ENCODE results near the gene FANCC. TPM values are rescaled to one million over a fixed set of nuclear protein-coding genes. Genes with fewer than 3 reads are reported as not detected.
A peak's percentile ranks its signal among the peaks of the same experiment; 100 is the strongest.

Gene FANCC
- total and polyA plus RNA-seq, 10 donors, result 0.89 to 9.7 (median 6.6) TPM

- H3K4me3 ChIP-seq, result no peak overlapping the region
- H3K27ac ChIP-seq, result no peak overlapping the region
- DNase-seq, result no peak
- intact Hi-C loops (cut with DNase I; ENCODE audit: low total_unique reads), result no loop called here
- WGBS, 5 donors, result 91 to 95% (median 93%) methylated on average over 12 to 14 of the region's 14 CpGs
- H3K4me1 ChIP-seq, result peaks cover 0 to 21% (median 0%) of the 10 kb centered on the region in 6 donors
- H3K36me3 ChIP-seq, result peaks cover 0 to 66% (median 10%) of the 10 kb centered on the region in 6 donors
- TF ChIP-seq CTCF (IDR thresholded peaks at IDR 0.05 in 8 of 11, conservative IDR thresholded peaks at IDR 0.05 in 3 of 11) (no peak), POLR2AphosphoS5 (IDR thresholded peaks at IDR 0.05) (peak in 2 of 3 donors; percentile 15 to 51), POLR2A (IDR thresholded peaks at IDR 0.05) (no peak)
- no peaks in the 10 kb centered on the region for H3K27me3 ChIP-seq (replicated peaks in 1 of 7)
- H3K9me3 ChIP-seq, result no peaks in the 10 kb centered on the region
These were observed 206.5 kb downstream of the FANCC start for GRCh38 chr9:95110921-95111525.

DNA sequence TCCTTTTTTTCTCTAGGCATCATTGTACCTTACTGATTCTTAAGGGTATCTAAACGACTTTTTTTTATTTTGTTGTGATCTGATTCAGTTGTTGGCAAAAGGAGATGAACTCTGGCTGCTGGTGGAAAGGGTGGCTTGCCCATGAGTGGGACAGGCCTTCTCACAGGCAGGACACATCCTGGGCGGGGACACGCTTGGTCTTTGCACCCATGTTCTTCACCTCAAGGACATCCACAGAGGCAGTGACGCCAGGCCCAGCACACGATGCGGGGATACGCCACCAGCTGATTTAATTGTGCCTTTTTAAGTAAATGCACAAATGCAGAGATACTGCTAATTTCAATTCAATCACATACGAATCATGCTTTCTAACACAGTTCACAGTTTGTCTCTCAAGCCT lies 208.1 kb downstream of the FANCC start:
- Histone ChIP-seq H3K27me3 (replicated peaks in 1 of 7) (no peaks in the 10 kb centered on the region), H3K4me1 (peaks cover 0 to 21% (median 0%) of the 10 kb centered on the region in 6 donors), H3K27ac (peak overlapping the region in 2 of 8 donors; percentile 21 to 62), H3K36me3 (peaks cover 0 to 72% (median 10%) of the 10 kb centered on the region in 6 donors), H3K4me3 (no peak overlapping the region), H3K9me3 (no peaks in the 10 kb centered on the region)
- 81 to 88% (median 83%) methylated on average over 8 of the region's 8 CpGs for WGBS, 5 donors
- TF ChIP-seq CTCF (IDR thresholded peaks at IDR 0.05 in 8 of 11, conservative IDR thresholded peaks at IDR 0.05 in 3 of 11), result no peak
- TF ChIP-seq POLR2AphosphoS5 (IDR thresholded peaks at IDR 0.05), result no peak
- TF ChIP-seq POLR2A (IDR thresholded peaks at IDR 0.05), result no peak
- intact Hi-C loops (cut with DNase I; ENCODE audit: low total_unique reads), result no loop called here
- no peak for DNase-seq

DNA sequence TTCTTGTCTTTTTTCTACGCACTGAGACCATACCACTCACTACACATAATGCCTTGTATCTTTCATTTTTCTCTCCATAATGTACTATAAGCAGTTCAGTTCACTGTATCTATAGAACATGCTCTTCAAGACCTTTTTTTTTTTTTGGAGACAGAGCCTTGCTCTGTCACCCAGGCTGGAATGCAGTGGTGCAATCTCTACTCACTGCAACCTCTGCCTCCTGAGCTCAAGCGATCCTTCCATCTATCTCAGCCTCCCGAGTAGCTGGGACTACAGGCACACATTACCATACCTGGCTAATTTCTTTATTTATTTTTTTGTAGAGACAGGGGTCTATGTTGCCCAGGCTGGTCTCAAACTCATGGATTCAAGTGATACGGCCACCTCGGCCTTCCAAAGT lies 208.7 kb downstream of the FANCC start:
- DNase-seq, result no peak
- peak overlapping the region in 4 of 8 donors; percentile 3 to 62 (median 44) for H3K27ac ChIP-seq
- intact Hi-C loops (cut with DNase I; ENCODE audit: low total_unique reads), result no loop called here
- H3K9me3 ChIP-seq, result no peaks in the 10 kb centered on the region
- H3K4me3 ChIP-seq, result no peak overlapping the region
- H3K27me3 ChIP-seq (replicated peaks in 1 of 7), result no peaks in the 10 kb centered on the region
- H3K36me3 ChIP-seq, result peaks cover 0 to 68% (median 10%) of the 10 kb centered on the region in 6 donors
- no peak for TF ChIP-seq CTCF (IDR thresholded peaks at IDR 0.05 in 8 of 11, conservative IDR thresholded peaks at IDR 0.05 in 3 of 11)
- TF ChIP-seq POLR2AphosphoS5 (IDR thresholded peaks at IDR 0.05), result no peak
- TF ChIP-seq POLR2A (IDR thresholded peaks at IDR 0.05), result no peak
- 92 to 96% (median 95%) methylated on average over 5 of the region's 5 CpGs for WGBS, 5 donors
- H3K4me1 ChIP-seq, result peaks cover 0 to 24% (median 3%) of the 10 kb centered on the region in 6 donors

GRCh38 chr9:95107976-95108375 lies 209.5 kb downstream of the FANCC start:
- peaks cover 0 to 72% (median 10%) of the 10 kb centered on the region in 6 donors for H3K36me3 ChIP-seq
- no peak overlapping the region for H3K4me3 ChIP-seq
- DNase-seq, result no peak
- no peaks in the 10 kb centered on the region for H3K27me3 ChIP-seq (replicated peaks in 1 of 7)
- WGBS, 5 donors, result 79 to 91% (median 86%) methylated on average over 14 of the region's 14 CpGs
- peaks cover 0 to 32% (median 6%) of the 10 kb centered on the region in 6 donors for H3K4me1 ChIP-seq
- peak overlapping the region in 6 of 8 donors; percentile 3 to 62 (median 32) for H3K27ac ChIP-seq
- TF ChIP-seq POLR2AphosphoS5 (IDR thresholded peaks at IDR 0.05), result peak in 1 of 3 donors; percentile 45
- no peak for TF ChIP-seq CTCF (IDR thresholded peaks at IDR 0.05 in 8 of 11, conservative IDR thresholded peaks at IDR 0.05 in 3 of 11)
- intact Hi-C loops (cut with DNase I; ENCODE audit: low total_unique reads), result no loop called here
- H3K9me3 ChIP-seq, result no peaks in the 10 kb centered on the region

Measured in spleen (tissue), 11 donors.